ENCODE results near the gene MYT1.
"Not testable (repeated sequence)": the region's sequence is repeated elsewhere in the genome, so short reads cannot be mapped to it uniquely, and the experiment has no call there.

The MYT1 gene

DNA sequence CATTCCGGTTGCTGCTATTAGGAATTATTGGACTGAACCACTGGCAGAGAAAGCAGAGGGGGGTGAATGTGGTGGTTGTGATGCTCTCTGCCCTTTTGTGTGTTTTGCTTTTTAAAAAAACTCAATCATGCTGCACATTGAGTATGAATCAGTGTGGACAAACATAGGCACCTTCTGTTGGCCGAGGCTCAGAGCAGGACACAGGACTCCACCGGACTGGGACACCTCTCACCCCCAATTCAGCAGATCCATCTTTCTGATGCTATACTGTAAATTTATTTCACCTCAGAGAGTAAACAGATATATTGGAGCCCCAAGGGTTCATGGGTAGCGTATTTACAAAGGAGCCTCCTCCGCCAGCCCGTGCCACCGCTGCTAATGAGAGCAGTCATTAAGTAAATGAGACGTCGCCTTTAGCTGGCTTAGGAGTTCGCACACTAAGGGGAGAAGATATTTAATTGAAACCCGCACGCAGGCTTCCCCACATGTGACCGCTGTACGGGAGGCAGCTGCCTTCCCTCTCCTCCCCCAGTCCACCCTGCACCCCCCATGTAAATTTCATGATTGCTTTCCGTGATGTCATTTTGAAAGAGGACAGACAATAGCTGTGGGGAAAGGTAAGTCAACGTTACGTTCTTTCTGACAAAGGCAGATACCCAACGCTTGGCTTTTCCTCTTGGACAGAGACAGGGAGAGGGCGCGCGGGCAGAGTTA lies at the start of gene MYT1:
Gene MYT1 (plus strand): TSS at position 330 of the 714 bp plus-strand sequence. CDS start 34,410 bp downstream, outside the sequence.
- DNase-seq (ENCODE audit: low spot score) = no peak
- FAIRE-seq = no peak

GRCh38 chr20:64115171-64115911 lies 48.9 kb upstream of the MYT1 start:
- no peak for DNase-seq (ENCODE audit: low spot score)
- FAIRE-seq = no peak

GRCh38 chr20:64116016-64116415 lies 48.2 kb upstream of the MYT1 start:
- no peak for FAIRE-seq
- DNase-seq (ENCODE audit: low spot score) = no peak

- DNase-seq (ENCODE audit: low spot score) = no peak
- no peak for FAIRE-seq
These were observed 47.5 kb upstream of the MYT1 start for GRCh38 chr20:64116541-64117431.

DNA sequence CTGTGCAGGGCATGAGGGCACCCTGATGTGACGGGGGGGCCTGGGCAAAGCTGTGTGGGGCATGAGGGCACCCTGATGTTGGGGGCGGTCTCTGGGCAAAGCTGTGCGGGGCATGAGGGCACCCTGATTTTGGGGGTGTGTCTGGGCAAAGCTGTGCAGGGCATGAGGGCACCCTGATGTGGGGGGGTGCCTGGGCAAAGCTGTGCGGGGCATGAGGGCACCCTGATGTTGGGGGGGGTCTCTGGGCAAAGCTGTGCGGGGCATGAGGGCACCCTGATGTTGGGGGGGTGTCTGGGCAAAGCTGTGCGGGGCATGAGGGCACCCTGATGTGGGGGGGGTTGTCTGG lies 46.8 kb upstream of the MYT1 start:
- not testable (repeated sequence) for DNase-seq (ENCODE audit: low spot score); FAIRE-seq

GRCh38 chr20:64119301-64119680 lies 45.0 kb upstream of the MYT1 start:
- FAIRE-seq = no peak

DNA sequence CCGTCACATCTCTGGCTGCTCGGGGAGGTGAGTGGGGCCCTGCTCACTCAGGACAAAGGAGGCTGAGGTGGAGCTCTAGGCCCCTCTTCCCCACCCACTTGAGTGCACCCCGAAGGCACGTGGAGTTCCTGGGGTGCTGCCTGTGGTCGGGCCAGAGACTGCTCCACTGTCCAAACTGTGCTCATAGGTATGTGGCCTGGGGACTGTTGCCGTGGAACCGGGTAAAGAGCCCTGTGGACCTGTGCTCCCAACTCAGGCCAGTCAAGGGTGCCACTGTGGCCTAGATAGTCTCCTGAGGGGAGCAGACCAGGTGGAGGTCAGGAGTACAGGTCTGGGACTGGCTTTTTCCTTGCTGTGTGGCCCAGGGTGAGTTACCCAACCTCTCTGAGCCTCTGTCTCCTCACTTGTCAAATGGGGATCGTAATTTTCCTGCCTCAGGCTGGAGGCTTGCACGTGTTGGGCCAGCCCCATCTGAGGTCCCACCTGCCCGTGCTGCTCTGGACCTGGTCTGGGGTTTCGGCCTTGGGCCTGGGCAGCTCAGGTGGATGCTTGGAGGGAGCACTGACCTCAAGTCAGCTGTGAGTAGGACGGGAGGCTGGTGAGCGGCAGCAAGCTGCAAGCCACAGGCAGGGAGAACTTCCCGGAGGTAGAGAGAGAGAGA lies 44.4 kb upstream of the MYT1 start:
- FAIRE-seq (no peak), DNase-seq (ENCODE audit: low spot score) (no peak)

More at GRCh38 chr20:64119301-64119680, 45.0 kb upstream of the MYT1 start:
- DNase-seq (ENCODE audit: low spot score) = no peak

DNA sequence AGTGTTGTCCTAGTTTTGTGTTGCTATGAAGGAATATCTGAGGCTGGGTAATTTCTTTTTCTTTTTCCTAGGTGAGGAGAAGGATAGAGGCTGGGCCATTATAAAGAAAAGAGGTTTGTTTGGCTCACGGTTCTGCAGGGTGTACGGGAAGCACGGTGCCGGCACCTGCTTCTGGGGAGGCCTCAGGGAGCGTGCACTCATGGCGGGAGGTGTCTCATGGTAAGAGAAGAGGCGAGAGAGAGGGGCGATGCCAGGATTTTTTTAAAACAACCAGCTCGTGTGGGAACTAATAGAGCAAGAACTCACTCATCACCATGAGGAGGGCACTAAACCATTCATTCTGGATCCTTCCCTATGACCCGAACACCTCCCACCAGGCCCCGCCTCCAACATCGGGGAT lies 42.7 kb upstream of the MYT1 start:
- FAIRE-seq (no peak), DNase-seq (ENCODE audit: low spot score) (no peak)

- FAIRE-seq; DNase-seq (ENCODE audit: low spot score): not testable (repeated sequence)
These were observed 41.3 kb upstream of the MYT1 start for GRCh38 chr20:64122927-64123326.

DNA sequence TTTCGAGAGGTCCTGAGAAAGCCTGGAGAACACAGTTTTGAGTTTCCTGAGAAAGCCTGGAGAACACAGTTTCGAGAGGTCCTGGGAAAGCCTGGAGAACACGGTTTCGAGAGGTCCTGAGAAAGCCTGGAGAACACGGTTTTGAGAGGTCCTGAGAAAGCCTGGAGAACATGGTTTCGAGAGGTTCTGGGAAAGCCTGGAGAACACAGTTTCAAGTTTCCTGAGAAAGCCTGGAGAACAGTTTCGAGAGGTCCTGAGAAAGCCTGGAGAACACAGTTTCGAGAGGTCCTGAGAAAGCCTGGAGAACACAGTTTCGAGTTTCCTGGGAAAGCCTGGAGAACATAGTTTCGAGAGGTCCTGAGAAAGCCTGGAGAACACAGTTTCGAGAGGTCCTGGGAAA lies 40.7 kb upstream of the MYT1 start:
- FAIRE-seq; DNase-seq (ENCODE audit: low spot score): not testable (repeated sequence)

GRCh38 chr20:64129146-64129782 lies 35.0 kb upstream of the MYT1 start:
- no peak for DNase-seq (ENCODE audit: low spot score)
- no peak for FAIRE-seq

GRCh38 chr20:64130271-64130670 lies 34.0 kb upstream of the MYT1 start:
- DNase-seq (ENCODE audit: low spot score) (no peak), FAIRE-seq (no peak)

GRCh38 chr20:64130876-64131275 lies 33.4 kb upstream of the MYT1 start:
- no peak for FAIRE-seq
- DNase-seq (ENCODE audit: low spot score) = no peak

DNA sequence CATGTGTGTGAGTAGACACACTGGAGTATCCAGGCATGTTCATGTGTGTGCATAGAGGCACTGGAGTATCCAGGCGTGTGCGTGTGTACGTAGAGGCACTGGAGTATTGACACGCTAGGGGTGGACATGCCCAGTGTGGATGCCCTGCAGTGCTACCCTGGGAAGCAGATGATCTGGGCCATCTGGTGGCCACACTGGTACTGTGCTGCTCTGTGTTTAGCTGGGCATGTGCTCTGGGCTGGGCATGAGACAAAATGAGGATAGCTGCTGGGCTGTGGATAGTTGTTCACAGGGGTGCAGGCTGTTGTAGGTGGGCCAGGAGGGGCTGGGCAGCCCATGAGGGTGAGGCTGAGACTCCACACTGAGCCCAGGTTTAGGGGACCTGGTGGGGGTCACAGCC lies 32.8 kb upstream of the MYT1 start:
- FAIRE-seq (no peak), DNase-seq (ENCODE audit: low spot score) (no peak)

DNA sequence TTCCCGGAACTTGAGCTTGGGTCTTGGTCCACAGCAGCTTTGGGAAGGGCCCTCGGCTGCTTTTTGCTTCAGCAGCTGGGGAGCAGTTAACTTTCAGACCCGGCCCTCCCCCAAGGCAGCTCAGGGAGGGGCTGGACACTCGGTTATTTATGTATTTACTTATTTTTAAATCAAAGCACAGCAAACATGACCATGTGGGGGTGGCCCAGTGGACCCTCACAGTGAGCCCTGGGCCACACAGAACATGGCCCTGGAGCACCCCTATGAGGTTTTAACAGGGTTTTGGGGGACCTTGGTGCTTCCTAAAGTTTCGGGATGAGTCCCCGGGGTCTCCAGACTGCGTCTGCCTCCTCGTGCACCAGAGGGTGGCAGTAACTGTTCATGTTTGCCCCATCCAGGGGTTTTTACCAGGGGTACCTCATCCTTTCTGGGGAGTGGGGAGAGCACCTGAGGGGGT lies 30.3 kb upstream of the MYT1 start:
- FAIRE-seq = no peak
- DNase-seq (ENCODE audit: low spot score) = no peak

DNA sequence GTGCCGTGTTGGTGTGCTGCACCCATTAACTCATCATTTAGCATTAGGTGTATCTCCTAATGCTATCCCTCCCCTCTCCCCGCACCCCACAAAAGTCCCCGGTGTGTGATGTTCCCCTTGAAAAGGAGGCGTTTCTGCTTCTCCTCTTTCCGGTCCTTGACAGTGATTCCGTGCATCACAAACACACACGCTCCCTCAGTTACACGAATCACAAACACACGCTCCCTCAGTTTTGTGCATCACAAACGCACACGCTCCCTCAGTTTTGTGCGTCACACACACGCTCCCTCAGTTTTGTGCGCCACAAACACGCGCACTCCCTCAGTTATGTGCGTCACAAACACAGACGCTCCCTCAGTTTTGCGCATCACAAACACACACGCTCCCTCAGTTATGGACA lies 29.5 kb upstream of the MYT1 start:
- not testable (repeated sequence) for FAIRE-seq; DNase-seq (ENCODE audit: low spot score)

- DNase-seq (ENCODE audit: low spot score) = no peak
- no peak for FAIRE-seq
These were observed 28.1 kb upstream of the MYT1 start for GRCh38 chr20:64136004-64136710.

DNA sequence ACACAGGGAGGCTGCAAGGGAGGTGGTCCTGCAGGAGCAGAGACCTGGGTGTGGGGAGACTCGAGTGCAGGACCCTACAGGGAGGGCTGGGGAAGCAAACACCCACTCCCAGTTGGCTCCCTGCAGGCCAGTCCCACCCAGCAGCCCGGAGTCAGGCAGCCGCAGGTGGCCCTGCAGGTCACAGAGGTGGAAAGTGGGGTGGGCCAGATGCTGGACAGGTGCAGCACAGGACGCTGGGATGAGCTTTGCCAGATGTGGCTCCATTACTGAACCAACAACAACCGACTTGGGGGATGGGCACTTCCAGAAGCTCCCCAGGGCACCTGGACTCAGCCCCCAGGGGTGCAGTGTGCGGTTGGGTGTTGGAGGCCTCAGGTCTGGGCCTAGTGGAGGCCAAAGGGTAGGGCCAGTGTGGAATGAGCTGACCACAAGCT lies 26.6 kb upstream of the MYT1 start:
- DNase-seq (ENCODE audit: low spot score) = no peak
- FAIRE-seq = no peak

- FAIRE-seq (no peak), DNase-seq (ENCODE audit: low spot score) (no peak)
These were observed 25.9 kb upstream of the MYT1 start for GRCh38 chr20:64138276-64138815.

All from urothelium cell line (cell line).